ENCODE data around the gene LSAMP. TPM values are rescaled to one million over a fixed set of nuclear protein-coding genes. Genes with fewer than 3 reads are reported as not detected.

The LSAMP gene
- total RNA-seq, 4 donors from 2014 or later = 1.3 to 8.3 (median 1.8) TPM

DNA sequence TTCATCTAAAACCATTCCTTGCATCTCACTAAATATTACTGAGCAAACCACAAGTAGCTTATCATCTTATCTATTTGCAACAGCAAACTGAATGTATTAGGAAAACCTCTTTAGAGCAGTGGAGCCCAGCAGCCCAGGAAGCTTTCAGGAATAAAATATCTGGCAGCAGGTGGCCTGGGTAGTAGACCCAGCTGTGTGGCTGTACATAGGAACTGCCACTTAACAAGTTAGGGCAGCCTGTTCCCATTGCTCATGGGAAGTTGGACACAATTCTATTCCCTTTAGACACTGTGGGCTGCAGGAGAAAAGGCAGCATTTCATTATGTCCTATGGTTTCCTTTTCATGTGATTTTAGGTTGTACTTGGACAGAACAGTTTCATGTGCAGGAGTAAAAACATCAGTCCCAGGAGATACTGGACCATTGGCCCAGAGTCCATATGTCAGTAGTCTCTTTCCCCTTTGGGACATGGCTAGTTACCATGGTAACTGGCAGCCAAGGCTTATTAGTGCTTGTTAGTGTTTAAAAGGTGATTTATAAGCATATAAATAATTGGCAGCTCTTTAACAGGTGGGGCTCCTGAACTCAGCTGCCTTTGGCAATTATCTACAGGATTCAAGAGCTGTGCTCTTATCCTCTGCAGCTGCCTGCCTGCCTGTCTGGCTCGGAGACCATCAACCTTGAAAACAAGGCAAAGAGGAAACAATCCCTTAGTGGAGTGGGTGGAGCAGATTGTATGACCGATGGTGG lies 28.9 kb upstream of the LSAMP start:
- Histone ChIP-seq H3K9me3 (peaks cover 0 to 7% (median 0%) of the 10 kb centered on the region in 4 donors), H3K4me3 (no peak overlapping the region), H3K27ac (no peak overlapping the region), H3K27me3 (no peaks in the 10 kb centered on the region), H3K36me3 (no peaks in the 10 kb centered on the region), H3K4me1 (no peaks in the 10 kb centered on the region)
- DNase-seq = no peak
- TF ChIP-seq POLR2A (IDR thresholded peaks at IDR 0.05) = no peak
- TF ChIP-seq, protein P1, sequence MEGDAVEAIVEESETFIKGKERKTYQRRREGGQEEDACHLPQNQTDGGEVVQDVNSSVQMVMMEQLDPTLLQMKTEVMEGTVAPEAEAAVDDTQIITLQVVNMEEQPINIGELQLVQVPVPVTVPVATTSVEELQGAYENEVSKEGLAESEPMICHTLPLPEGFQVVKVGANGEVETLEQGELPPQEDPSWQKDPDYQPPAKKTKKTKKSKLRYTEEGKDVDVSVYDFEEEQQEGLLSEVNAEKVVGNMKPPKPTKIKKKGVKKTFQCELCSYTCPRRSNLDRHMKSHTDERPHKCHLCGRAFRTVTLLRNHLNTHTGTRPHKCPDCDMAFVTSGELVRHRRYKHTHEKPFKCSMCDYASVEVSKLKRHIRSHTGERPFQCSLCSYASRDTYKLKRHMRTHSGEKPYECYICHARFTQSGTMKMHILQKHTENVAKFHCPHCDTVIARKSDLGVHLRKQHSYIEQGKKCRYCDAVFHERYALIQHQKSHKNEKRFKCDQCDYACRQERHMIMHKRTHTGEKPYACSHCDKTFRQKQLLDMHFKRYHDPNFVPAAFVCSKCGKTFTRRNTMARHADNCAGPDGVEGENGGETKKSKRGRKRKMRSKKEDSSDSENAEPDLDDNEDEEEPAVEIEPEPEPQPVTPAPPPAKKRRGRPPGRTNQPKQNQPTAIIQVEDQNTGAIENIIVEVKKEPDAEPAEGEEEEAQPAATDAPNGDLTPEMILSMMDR (IDR thresholded peaks at IDR 0.05) = no peak

DNA sequence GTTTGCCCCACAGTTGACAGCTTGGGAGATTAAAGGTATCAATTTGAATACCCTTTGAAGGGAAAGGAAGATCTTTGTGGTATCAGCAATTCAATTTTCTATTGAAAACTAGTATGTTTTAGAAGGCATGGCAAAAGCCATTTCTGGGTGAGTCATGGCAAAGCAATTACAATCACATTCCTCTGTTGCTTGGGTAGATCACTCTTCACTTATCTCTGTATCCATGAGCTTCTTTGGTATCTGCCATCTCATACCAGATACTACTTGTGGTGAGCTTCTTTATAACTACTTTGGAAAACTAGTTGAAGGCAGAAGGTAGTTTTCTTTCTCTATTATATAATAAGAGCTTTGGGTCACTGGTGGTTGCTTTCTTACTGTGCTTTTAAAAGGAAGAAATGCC lies 28.3 kb upstream of the LSAMP start:
- no peaks in the 10 kb centered on the region for H3K27me3 ChIP-seq
- no peaks in the 10 kb centered on the region for H3K36me3 ChIP-seq
- H3K27ac ChIP-seq = no peak overlapping the region
- H3K4me3 ChIP-seq = no peak overlapping the region
- peaks cover 0 to under 1% (median 0%) of the 10 kb centered on the region in 4 donors for H3K9me3 ChIP-seq
- no peak for TF ChIP-seq POLR2A (IDR thresholded peaks at IDR 0.05)
- TF ChIP-seq, protein P1 (IDR thresholded peaks at IDR 0.05) = no peak
- no peak for DNase-seq
- H3K4me1 ChIP-seq = no peaks in the 10 kb centered on the region

DNA sequence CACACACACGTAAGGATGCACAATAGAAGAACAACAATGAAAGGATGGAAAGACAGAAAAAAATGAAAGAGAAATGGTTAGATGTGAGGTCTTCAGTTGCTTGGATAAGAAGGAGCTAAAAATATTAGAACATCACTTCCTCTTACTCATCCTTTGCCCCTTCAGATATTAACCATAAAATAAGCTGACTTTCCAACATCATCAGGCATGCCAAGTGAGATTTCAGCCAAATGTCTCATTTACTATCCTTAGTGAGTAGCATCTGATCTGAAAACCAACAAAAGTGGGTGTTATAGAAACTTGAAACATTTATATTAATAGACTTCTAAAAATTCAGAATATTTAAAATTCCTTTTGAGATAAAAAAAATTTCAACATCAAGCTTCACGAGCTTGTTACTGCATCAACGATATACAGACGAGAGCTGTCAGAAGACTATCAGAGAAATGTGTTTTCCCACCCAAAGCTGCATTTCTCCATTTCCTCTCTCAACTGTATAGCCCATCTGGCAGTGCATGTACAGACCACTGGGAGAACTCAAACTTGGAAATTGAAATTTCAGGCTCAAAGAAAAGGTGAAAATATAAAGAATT lies 25.4 kb upstream of the LSAMP start:
- no peak for DNase-seq
- H3K36me3 ChIP-seq = no peaks in the 10 kb centered on the region
- no peaks in the 10 kb centered on the region for H3K4me1 ChIP-seq
- no peaks in the 10 kb centered on the region for H3K9me3 ChIP-seq
- H3K27ac ChIP-seq = no peak overlapping the region
- H3K27me3 ChIP-seq = no peaks in the 10 kb centered on the region
- TF ChIP-seq, protein P1 (IDR thresholded peaks at IDR 0.05) = no peak
- TF ChIP-seq POLR2A (IDR thresholded peaks at IDR 0.05) = no peak
- no peak overlapping the region for H3K4me3 ChIP-seq

DNA sequence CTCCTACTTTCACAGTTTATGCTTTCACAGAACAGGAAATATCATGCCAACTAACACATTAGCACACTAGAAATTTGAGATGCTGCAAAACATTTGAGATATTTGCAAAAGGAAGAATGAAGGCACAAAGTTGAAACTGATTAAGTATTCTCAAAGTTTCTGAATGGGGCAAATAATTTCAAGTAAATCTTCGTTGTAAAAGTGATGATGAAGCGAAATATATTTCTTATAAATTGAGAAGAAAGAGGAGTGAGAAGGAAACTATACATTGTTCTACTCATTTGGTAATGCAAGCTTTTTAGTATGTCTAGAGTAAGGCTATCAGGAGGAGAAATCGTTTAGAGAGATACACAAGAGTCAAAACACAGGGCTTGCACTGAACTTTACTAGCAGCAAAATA lies 24.3 kb upstream of the LSAMP start:
- Histone ChIP-seq H3K36me3 (no peaks in the 10 kb centered on the region), H3K4me3 (no peak overlapping the region), H3K9me3 (no peaks in the 10 kb centered on the region), H3K27ac (no peak overlapping the region), H3K27me3 (no peaks in the 10 kb centered on the region), H3K4me1 (no peaks in the 10 kb centered on the region)
- DNase-seq = no peak
- TF ChIP-seq POLR2A (IDR thresholded peaks at IDR 0.05) = no peak
- TF ChIP-seq, protein P1 (IDR thresholded peaks at IDR 0.05) = no peak

DNA sequence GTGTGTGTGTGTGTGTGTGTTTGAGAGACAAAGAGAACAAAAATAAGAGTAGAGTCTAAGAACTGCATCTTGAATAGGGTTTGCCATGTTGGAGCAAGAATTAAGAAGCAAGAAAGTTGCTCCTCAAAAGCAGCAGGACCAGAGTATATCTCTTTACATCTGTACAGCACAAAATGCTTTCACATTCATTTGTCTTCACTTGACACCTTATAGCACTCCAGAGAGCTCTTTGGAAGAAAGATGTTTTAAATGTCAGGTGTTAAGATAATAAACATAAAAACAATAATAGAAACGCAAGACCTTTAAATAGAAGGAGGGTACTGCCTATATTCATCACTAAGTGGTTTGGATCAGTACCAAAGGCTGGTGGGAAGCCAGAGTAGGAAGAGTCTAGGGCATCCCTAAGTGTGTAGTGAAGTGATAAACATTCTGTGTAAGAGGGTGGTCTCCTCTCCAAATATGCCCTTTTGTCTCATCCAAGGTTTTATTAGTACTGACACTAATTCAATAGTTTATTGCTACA lies 19.1 kb upstream of the LSAMP start:
- no peaks in the 10 kb centered on the region for H3K36me3 ChIP-seq
- no peak for TF ChIP-seq POLR2A (IDR thresholded peaks at IDR 0.05)
- TF ChIP-seq, protein P1 (IDR thresholded peaks at IDR 0.05) = no peak
- H3K4me1 ChIP-seq = no peaks in the 10 kb centered on the region
- H3K27me3 ChIP-seq = no peaks in the 10 kb centered on the region
- H3K4me3 ChIP-seq = no peak overlapping the region
- H3K27ac ChIP-seq = no peak overlapping the region
- no peaks in the 10 kb centered on the region for H3K9me3 ChIP-seq
- DNase-seq = no peak
